ENCODE results near the gene PKDCC.
"Not testable (repeated sequence)": the region's sequence is repeated elsewhere in the genome, so short reads cannot be mapped to it uniquely, and the experiment has no call there.

Gene PKDCC

DNA sequence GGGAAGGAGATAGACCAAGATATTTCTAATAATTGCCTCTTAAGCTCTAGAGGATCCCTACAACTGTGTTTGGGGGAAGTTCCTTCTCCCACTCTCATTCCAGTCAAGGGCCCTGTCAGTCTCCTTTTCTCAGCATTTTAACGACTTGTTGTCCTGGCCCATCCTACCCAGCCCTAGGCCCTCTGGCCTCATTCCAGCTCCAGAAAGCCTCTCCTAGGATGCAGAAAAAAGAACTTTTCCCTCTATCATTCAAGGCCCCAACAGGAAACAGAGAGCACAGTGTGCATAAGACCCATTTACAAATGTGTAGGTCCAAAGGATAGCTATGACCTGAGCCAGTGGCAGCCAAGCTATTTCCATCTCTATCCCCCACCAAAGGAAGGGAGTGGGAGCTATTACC lies 14.0 kb downstream of the PKDCC start:
- DNase-seq (ENCODE audit: low spot score) = no peak
- no peak for TF ChIP-seq CTCF (IDR thresholded peaks at IDR 0.05; ENCODE audit: extremely low read depth, missing control alignments)

DNA sequence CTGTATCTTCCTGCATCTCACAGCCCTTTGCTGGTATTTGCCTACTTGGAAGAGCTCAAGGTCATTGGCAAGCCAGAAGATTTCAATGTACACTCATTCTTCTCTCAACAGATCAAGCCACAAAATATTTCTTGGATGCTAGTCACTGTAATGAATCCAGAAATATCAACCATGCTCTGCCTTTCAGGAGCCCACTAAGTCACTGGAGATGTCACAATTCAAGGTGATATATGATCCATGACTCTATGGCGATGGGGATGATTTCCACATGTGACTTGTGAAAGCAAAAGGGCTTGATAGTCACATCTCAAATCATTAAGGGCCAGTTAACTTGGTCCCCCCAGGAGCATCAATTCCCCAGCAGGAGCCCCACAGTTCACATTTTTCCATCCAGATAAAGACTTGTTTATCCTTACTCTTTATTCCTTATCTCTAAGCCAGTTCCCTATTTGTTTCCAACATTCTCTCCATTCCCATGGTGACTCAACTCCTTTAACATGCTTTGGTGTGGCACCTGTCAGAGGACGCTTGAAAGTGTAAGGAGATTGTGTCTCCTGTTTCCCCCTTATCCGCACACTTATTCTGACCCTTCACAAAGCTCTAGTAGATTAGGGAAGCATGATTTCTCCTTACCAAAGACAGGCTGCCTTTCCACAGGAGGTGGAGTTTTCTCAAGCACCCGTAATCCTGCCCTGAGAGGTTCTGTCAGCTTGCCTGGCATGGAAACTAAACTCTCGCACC lies 15.8 kb downstream of the PKDCC start:
- no peak for DNase-seq (ENCODE audit: low spot score)
- no peak for TF ChIP-seq CTCF (IDR thresholded peaks at IDR 0.05; ENCODE audit: extremely low read depth, missing control alignments)

DNA sequence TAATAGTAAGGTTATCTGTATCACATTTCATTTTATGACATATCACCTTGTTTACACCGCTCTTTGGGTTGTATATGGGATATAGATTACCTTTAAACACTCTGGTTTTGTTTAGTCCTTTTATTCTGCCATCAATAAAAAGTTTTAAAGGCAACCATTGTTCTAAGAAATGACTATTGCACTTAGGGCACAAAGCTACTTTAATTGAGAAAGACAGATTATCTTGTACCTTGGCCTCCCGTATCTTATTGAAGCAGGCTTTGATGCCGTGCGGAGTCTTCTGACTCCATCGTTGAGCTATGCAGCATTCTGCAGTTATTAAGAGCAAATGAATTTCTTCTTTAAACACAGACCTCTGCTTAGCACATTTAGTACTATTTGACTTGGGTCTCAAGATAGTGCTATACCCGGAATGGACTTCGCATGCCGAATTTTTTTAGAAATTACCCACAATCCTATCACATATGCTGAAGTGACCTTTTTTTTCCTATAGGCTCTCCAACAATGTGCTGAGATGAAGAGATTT lies 16.7 kb downstream of the PKDCC start:
- TF ChIP-seq CTCF (IDR thresholded peaks at IDR 0.05; ENCODE audit: extremely low read depth, missing control alignments) = no peak

GRCh38 chr2:42065753-42066152 lies 17.9 kb downstream of the PKDCC start:
- not testable (repeated sequence) for DNase-seq (ENCODE audit: low spot score)

More for the DNA sequence above, 16.7 kb downstream of the PKDCC start:
- DNase-seq (ENCODE audit: low spot score) = no peak

DNA sequence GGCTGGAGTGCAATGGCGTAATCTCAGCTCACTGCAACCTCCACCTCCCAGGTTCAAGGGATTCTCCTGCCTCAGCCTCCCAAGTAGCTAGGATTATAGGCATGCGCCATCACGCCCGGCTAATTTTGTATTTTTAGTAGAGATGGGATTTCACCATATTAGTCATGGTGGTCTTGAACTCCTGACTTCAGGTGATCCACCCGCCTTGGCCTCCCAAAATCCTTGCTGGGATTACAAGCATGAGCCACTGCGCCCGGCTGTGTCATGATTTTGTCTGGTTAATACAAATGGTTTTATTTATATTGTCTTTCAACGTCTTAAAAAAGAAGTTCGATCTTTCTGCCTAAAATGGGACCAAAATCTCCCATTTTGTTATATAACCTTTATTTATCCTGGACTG lies 19.2 kb downstream of the PKDCC start:
- not testable (repeated sequence) for DNase-seq (ENCODE audit: low spot score)

DNA sequence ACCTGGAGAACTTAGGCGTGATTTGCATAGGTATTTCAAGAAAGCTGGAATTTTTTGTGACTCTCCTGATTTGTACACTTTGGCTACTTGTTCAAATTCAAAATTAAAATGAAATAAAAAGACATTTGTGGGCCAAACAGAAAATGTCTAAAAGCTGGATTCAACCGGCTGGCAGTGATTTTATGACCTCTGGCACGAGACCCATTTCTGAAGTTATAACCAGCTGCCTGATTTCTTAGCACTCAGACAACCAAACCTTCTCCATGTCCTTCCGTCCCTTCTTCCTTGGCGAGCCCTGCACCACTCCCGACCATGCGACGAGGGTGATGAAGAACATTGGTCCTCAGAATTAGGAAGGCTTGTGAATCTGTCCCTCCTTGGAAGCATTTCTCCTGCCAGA lies 19.7 kb downstream of the PKDCC start:
- TF ChIP-seq CTCF (IDR thresholded peaks at IDR 0.05; ENCODE audit: extremely low read depth, missing control alignments) = no peak
- no peak for DNase-seq (ENCODE audit: low spot score)

GRCh38 chr2:42068571-42069178 lies 20.9 kb downstream of the PKDCC start:
- no peak for DNase-seq (ENCODE audit: low spot score)
- TF ChIP-seq CTCF (IDR thresholded peaks at IDR 0.05; ENCODE audit: extremely low read depth, missing control alignments) = no peak

DNA sequence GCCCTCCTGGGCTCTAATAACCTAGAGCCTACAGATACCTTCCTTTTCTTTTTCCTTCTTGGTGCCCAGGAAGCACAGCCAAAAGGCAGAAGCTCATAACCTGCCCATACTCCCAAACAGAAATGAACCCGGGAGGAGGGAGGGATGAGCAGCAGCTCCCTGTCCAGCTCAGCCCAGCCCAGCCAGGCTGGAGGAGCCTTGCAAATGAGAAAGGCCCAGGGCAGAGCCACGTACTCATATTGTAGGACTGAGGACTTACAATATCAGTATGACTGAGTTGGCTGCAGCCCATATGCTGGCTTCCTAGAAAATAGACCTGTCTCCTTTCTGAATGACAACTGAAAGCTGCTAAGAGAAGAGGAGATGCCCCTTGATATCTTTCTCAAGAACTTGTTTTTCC lies 21.7 kb downstream of the PKDCC start:
- no peak for DNase-seq (ENCODE audit: low spot score)
- TF ChIP-seq CTCF (IDR thresholded peaks at IDR 0.05; ENCODE audit: extremely low read depth, missing control alignments) = no peak

Measured in GM20000 (cell line).